ENCODE data around the gene PCAT6.

The PCAT6 gene

GRCh38 chr1:202801175-202801574 lies 9.6 kb upstream of the PCAT6 start:
- H3K27ac ChIP-seq: no peak overlapping the region
- TF ChIP-seq ZFX (IDR thresholded peaks at IDR 0.05): no peak
- no peak for TF ChIP-seq CTCF (conservative IDR thresholded peaks at IDR 0.05)

GRCh38 chr1:202802034-202802433 lies 8.7 kb upstream of the PCAT6 start:
- no peak for TF ChIP-seq ZFX (IDR thresholded peaks at IDR 0.05)
- TF ChIP-seq CTCF (conservative IDR thresholded peaks at IDR 0.05): no peak
- no peak overlapping the region for H3K27ac ChIP-seq

GRCh38 chr1:202802998-202803932 lies 7.5 kb upstream of the PCAT6 start:
- TF ChIP-seq CTCF (conservative IDR thresholded peaks at IDR 0.05) (no peak), ZFX (IDR thresholded peaks at IDR 0.05) (no peak)
- no peak overlapping the region for H3K27ac ChIP-seq

- H3K27ac ChIP-seq: no peak overlapping the region
These were observed 6.6 kb upstream of the PCAT6 start for GRCh38 chr1:202804126-202804525.

GRCh38 chr1:202805886-202806844 lies 4.6 kb upstream of the PCAT6 start:
- H3K27ac ChIP-seq: peak overlapping the region; percentile 72
- TF ChIP-seq CTCF (conservative IDR thresholded peaks at IDR 0.05) (no peak), ZFX (IDR thresholded peaks at IDR 0.05) (no peak)

More at GRCh38 chr1:202804126-202804525, 6.6 kb upstream of the PCAT6 start:
- TF ChIP-seq CTCF (conservative IDR thresholded peaks at IDR 0.05) (no peak), ZFX (IDR thresholded peaks at IDR 0.05) (no peak)

- peak overlapping the region; percentile 72 for H3K27ac ChIP-seq
- peak; percentile 48 for TF ChIP-seq ZFX (IDR thresholded peaks at IDR 0.05)
- TF ChIP-seq CTCF (conservative IDR thresholded peaks at IDR 0.05): no peak
These were observed 3.8 kb upstream of the PCAT6 start for GRCh38 chr1:202806845-202807450.

Measured in C4-2B (cell line).